ENCODE data around the gene VENTX.

DNA sequence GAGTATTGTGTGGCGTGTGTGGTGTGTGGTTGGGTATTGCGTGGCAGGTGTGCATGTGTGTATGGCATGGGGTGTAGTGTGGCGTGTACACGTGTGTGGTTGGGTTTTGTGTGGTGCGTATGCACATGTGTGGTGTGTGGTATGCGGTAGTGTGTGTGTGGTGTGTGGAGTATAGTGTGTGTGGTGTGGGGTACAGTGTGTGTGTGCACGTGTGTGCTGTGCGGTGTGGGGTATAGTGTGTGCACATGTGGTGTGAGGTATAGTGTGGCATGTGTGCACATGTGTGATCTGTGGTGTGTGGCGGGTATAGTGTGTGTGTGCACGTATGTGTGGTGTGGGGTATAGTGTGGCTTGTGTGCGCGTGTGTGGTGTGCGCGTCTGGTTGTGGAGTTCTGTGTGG lies 28.5 kb upstream of the VENTX start:
- TF ChIP-seq YY1 (IDR thresholded peaks at IDR 0.05; ENCODE audit: low read depth) = no peak
- TF ChIP-seq, protein P1, sequence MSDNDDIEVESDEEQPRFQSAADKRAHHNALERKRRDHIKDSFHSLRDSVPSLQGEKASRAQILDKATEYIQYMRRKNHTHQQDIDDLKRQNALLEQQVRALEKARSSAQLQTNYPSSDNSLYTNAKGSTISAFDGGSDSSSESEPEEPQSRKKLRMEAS (IDR thresholded peaks at IDR 0.05) = no peak
- TF ChIP-seq CEBPB (IDR thresholded peaks at IDR 0.05) = no peak
- no peak for TF ChIP-seq FOXM1 (IDR thresholded peaks at IDR 0.05; ENCODE audit: borderline replicate concordance, low read depth)
- TF ChIP-seq, protein P2, sequence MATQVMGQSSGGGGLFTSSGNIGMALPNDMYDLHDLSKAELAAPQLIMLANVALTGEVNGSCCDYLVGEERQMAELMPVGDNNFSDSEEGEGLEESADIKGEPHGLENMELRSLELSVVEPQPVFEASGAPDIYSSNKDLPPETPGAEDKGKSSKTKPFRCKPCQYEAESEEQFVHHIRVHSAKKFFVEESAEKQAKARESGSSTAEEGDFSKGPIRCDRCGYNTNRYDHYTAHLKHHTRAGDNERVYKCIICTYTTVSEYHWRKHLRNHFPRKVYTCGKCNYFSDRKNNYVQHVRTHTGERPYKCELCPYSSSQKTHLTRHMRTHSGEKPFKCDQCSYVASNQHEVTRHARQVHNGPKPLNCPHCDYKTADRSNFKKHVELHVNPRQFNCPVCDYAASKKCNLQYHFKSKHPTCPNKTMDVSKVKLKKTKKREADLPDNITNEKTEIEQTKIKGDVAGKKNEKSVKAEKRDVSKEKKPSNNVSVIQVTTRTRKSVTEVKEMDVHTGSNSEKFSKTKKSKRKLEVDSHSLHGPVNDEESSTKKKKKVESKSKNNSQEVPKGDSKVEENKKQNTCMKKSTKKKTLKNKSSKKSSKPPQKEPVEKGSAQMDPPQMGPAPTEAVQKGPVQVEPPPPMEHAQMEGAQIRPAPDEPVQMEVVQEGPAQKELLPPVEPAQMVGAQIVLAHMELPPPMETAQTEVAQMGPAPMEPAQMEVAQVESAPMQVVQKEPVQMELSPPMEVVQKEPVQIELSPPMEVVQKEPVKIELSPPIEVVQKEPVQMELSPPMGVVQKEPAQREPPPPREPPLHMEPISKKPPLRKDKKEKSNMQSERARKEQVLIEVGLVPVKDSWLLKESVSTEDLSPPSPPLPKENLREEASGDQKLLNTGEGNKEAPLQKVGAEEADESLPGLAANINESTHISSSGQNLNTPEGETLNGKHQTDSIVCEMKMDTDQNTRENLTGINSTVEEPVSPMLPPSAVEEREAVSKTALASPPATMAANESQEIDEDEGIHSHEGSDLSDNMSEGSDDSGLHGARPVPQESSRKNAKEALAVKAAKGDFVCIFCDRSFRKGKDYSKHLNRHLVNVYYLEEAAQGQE (IDR thresholded peaks at IDR 0.05; ENCODE audit: low read depth) = no peak
- no peak for TF ChIP-seq EP300 (IDR thresholded peaks at IDR 0.05; ENCODE audit: borderline replicate concordance)
- TF ChIP-seq RAD21 (IDR thresholded peaks at IDR 0.05; ENCODE audit: low read depth) = no peak

Measured in Ishikawa (cell line).